ENCODE data around the gene LYZL4. TPM values are rescaled to one million over a fixed set of nuclear protein-coding genes. Genes with fewer than 3 reads are reported as not detected.

LYZL4 gene
- total RNA-seq, 3 donors from 2014 or later (not counting 1 experiment from before 2014, with no cell fraction given) = not detected

DNA sequence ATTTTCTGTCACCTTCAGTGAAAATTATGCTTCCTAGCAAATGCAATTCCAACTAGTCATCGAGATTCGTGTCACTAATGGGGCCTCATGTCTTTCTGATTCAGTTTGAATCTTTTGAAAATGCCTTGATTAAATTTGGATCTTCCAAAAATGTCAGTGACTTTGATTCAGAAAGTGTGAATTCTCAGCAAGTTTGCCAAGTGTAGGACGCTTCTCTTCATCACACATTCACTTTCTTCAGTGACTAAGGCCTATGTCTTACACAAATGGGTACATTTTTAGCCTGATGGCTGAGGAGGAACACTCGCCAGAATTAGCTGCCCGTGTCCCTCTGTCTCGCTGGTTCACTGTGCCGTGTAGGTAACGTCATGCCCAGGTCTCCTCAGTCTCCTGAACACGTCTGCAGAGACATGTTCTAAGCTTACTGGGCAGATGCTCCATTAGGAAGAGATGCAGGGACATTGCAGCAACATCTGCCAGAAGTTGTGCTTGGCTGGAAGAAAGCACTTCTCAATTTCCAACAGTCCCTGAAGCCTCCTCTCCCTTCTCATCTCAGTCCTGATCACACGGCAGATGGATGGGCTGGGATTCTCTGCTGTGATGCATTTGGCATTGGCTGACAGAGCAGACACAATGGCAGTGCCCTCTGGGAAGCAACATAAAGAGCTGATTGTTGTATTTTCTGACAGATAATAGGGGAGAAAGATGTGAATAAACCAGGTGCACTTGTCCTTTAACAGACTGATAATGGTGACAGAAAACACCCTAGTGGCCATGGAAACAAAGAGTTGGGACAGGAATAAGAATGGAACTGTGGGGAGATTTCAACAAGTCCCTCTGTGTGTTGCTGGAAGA is 29.1 kb upstream of the LYZL4 start:
- H3K36me3 Mint-ChIP-seq = no peaks in the 10 kb centered on the region
- intact Hi-C loops (cut with micrococcal nuclease) = loop anchor here (5.0 kb wide), 2 partner anchors 322 to 547 kb away; no protein-coding TSS in a partner anchor
- DNase-seq = no peak
- Histone ChIP-seq H3K4me3 (ENCODE audit: low read length) (no peak overlapping the region), H3K27me3 (ENCODE audit: control insufficient read depth, insufficient read depth, low read length) (no peaks in the 10 kb centered on the region), H3K27ac (ENCODE audit: low read length) (no peak overlapping the region), H3K36me3 (ENCODE audit: control insufficient read depth, insufficient read depth, low read length) (no peaks in the 10 kb centered on the region), H3K9me3 (ENCODE audit: control insufficient read depth, insufficient read depth, low read length) (no peaks in the 10 kb centered on the region), H3K4me1 (ENCODE audit: control insufficient read depth, insufficient read depth, low read length) (no peaks in the 10 kb centered on the region)
- H3K4me1 Mint-ChIP-seq = no peaks in the 10 kb centered on the region
- no peak for ATAC-seq
- H3K9me3 Mint-ChIP-seq = no peaks in the 10 kb centered on the region
- no peak for TF ChIP-seq CTCF (IDR thresholded peaks at IDR 0.05)
- H3K27me3 Mint-ChIP-seq (ENCODE audit: low read depth in 2 of 2) = peaks cover 14 to 29% of the 10 kb centered on the region in 2 donors
- H3K27ac Mint-ChIP-seq = no peak overlapping the region
- 89% methylated on average over 10 of the region's 10 CpGs for WGBS (ENCODE audit: insufficient coverage)
- no peak overlapping the region for H3K4me3 Mint-ChIP-seq

- no peaks in the 10 kb centered on the region for H3K9me3 Mint-ChIP-seq
- no peak overlapping the region for H3K27ac Mint-ChIP-seq
- H3K36me3 ChIP-seq (ENCODE audit: control insufficient read depth, insufficient read depth, low read length) = no peaks in the 10 kb centered on the region
- H3K27me3 Mint-ChIP-seq (ENCODE audit: low read depth in 2 of 2) = peaks cover 14 to 22% of the 10 kb centered on the region in 2 donors
- H3K4me3 Mint-ChIP-seq = no peak overlapping the region
- no peaks in the 10 kb centered on the region for H3K9me3 ChIP-seq (ENCODE audit: control insufficient read depth, insufficient read depth, low read length)
- H3K4me1 Mint-ChIP-seq = no peaks in the 10 kb centered on the region
- WGBS (ENCODE audit: insufficient coverage) = 82% methylated on average over 2 of the region's 2 CpGs
- no peak overlapping the region for H3K27ac ChIP-seq (ENCODE audit: low read length)
- ATAC-seq (no peak), DNase-seq (no peak)
- no peak for TF ChIP-seq CTCF (IDR thresholded peaks at IDR 0.05)
- H3K4me1 ChIP-seq (ENCODE audit: control insufficient read depth, insufficient read depth, low read length) = no peaks in the 10 kb centered on the region
- no peaks in the 10 kb centered on the region for H3K27me3 ChIP-seq (ENCODE audit: control insufficient read depth, insufficient read depth, low read length)
- no peaks in the 10 kb centered on the region for H3K36me3 Mint-ChIP-seq
- intact Hi-C loops (cut with micrococcal nuclease) = no loop called here
- H3K4me3 ChIP-seq (ENCODE audit: low read length) = no peak overlapping the region
Measured at GRCh38 chr3:42438758-42439157, 28.3 kb upstream of the LYZL4 start.

DNA sequence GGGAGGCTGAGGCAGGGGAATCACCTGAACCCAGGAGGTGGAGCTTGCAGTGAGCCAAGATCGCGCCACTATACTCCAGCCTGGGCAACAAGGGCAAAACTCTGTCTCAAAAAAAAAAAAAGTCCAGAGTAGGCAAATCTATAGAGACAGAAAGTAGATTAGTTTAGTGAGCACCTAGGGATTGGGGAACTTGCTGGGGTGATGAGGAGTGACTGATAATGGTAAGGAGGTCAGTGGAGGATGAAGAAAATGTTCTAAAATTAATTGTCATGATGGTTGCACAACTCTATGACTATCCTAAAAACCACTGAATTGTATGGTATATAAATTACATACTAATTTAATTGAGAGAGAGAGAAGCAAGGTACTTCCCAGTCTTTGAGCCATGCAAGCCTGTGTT is 27.8 kb upstream of the LYZL4 start:
- H3K4me1 ChIP-seq (ENCODE audit: control insufficient read depth, insufficient read depth, low read length) = no peaks in the 10 kb centered on the region
- no peaks in the 10 kb centered on the region for H3K36me3 ChIP-seq (ENCODE audit: control insufficient read depth, insufficient read depth, low read length)
- intact Hi-C loops (cut with micrococcal nuclease) = no loop called here
- no peak overlapping the region for H3K27ac ChIP-seq (ENCODE audit: low read length)
- no peaks in the 10 kb centered on the region for H3K36me3 Mint-ChIP-seq
- no peaks in the 10 kb centered on the region for H3K4me1 Mint-ChIP-seq
- peaks cover 17 to 22% of the 10 kb centered on the region in 2 donors for H3K27me3 Mint-ChIP-seq (ENCODE audit: low read depth in 2 of 2)
- H3K4me3 ChIP-seq (ENCODE audit: low read length) = no peak overlapping the region
- no peaks in the 10 kb centered on the region for H3K9me3 Mint-ChIP-seq
- H3K27me3 ChIP-seq (ENCODE audit: control insufficient read depth, insufficient read depth, low read length) = no peaks in the 10 kb centered on the region
- H3K27ac Mint-ChIP-seq = no peak overlapping the region
- no peaks in the 10 kb centered on the region for H3K9me3 ChIP-seq (ENCODE audit: control insufficient read depth, insufficient read depth, low read length)
- 83% methylated on average over 2 of the region's 2 CpGs for WGBS (ENCODE audit: insufficient coverage)
- ATAC-seq (no peak), DNase-seq (no peak)
- TF ChIP-seq CTCF (IDR thresholded peaks at IDR 0.05) = no peak
- H3K4me3 Mint-ChIP-seq = no peak overlapping the region

All from natural killer cell (primary cell).